Esophagus muscularis mucosa (tissue), 4 donors: ENCODE data around the gene ADCY7.
"Not testable (repeated sequence)": the region's sequence is repeated elsewhere in the genome, so short reads cannot be mapped to it uniquely, and the experiment has no call there.

ENCODE experiments used
- EP300 ChIP-seq: sonication (generic); formaldehyde crosslinking; IDR thresholded peaks from one replicate; pipeline ENCODE4 v1.6.1; 2017; ENCODE audit warnings: antibody characterized with exemption
- POLR2AphosphoS5 ChIP-seq, 2 donors: sonication (generic); formaldehyde crosslinking; IDR thresholded peaks; one replicate each; pipeline ENCODE4 v1.6.1; 2017; ENCODE audit warnings: antibody characterized with exemption in 2 of 2
- TF ChIP-seq, protein P1 (sequence below), 3 experiments: fragments of 200-600 bp in 2 of 3; fragments of 450-650 bp in 1 of 3; sonication (generic) in 2 of 3; IDR thresholded peaks; one replicate each; pipeline ENCODE4 v1.5.1; 2017 to 2019; ENCODE audit warnings: antibody characterized with exemption in 3 of 3, mild to moderate bottlenecking in 2 of 3, moderate library complexity in 1 of 3

DNA sequence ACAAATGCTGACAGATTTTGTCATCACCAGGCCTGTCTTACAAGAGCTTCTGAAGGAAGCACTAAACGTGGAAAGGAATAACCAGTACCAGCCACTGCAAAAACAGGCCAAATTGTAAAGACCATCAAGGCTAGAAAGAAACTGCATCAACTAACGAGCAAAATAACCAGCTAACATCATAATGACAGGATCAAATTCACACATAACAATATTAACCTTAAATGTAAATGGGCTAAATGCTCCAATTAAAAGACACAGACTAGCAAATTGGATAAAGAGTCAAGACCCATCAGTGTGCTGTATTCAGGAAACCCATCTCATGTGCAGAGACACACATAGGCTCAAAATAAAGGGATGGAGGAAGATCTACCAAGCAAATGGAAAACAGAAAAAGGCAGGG is 78.9 kb downstream of the ADCY7 start:
- TF ChIP-seq, protein P1, sequence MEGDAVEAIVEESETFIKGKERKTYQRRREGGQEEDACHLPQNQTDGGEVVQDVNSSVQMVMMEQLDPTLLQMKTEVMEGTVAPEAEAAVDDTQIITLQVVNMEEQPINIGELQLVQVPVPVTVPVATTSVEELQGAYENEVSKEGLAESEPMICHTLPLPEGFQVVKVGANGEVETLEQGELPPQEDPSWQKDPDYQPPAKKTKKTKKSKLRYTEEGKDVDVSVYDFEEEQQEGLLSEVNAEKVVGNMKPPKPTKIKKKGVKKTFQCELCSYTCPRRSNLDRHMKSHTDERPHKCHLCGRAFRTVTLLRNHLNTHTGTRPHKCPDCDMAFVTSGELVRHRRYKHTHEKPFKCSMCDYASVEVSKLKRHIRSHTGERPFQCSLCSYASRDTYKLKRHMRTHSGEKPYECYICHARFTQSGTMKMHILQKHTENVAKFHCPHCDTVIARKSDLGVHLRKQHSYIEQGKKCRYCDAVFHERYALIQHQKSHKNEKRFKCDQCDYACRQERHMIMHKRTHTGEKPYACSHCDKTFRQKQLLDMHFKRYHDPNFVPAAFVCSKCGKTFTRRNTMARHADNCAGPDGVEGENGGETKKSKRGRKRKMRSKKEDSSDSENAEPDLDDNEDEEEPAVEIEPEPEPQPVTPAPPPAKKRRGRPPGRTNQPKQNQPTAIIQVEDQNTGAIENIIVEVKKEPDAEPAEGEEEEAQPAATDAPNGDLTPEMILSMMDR (IDR thresholded peaks at IDR 0.05): not testable (repeated sequence)
- not testable (repeated sequence) for TF ChIP-seq EP300; POLR2AphosphoS5 (IDR thresholded peaks at IDR 0.05)
